Frontal cortex (tissue), 4 donors: ENCODE data around the gene WDR38. TPM values are rescaled to one million over a fixed set of nuclear protein-coding genes. Genes with fewer than 3 reads are reported as not detected.
"Not testable (repeated sequence)": the region's sequence is repeated elsewhere in the genome, so short reads cannot be mapped to it uniquely, and the experiment has no call there.

Experiments
- DNase-seq, 2 donors: peaks; one replicate each; pipeline ENCODE4 v3.0.0; 2012; ENCODE audit warnings: low spot score in 2 of 2
- FAIRE-seq: peaks from 2 replicates; lab custom pipeline; 2012; peaks lifted over from hg19 to GRCh38; lab: Jason Lieb, UNC
- total RNA-seq: library from RNA; depleted of rRNA; stranded (reverse); fragments of >200 nt; gene quantifications from one replicate; pipeline ENCODE4 v1.2.3, GENCODE V29; 2014
- donor health status: control.
- donor health status: control.
- donor health status: control.

The WDR38 gene
- total RNA-seq, 1 donor from 2014 or later, result not detected

GRCh38 chr9:124831642-124832364 lies 21.5 kb upstream of the WDR38 start:
- DNase-seq (no peak), FAIRE-seq (no peak)

- FAIRE-seq (no peak), DNase-seq (no peak)
Observed at GRCh38 chr9:124834591-124834990, 18.7 kb upstream of the WDR38 start.

- DNase-seq, result no peak
- no peak for FAIRE-seq
Observed at GRCh38 chr9:124835026-124835557, 18.2 kb upstream of the WDR38 start.

- FAIRE-seq, DNase-seq: not testable (repeated sequence)
Observed at GRCh38 chr9:124838132-124838531, 15.1 kb upstream of the WDR38 start.

- FAIRE-seq, DNase-seq: not testable (repeated sequence)
Observed at GRCh38 chr9:124838567-124839275, 14.5 kb upstream of the WDR38 start.

GRCh38 chr9:124839612-124840299 lies 13.5 kb upstream of the WDR38 start:
- DNase-seq, result no peak
- no peak for FAIRE-seq

GRCh38 chr9:124840300-124840833 lies 12.9 kb upstream of the WDR38 start:
- FAIRE-seq (no peak), DNase-seq (no peak)

- no peak for FAIRE-seq
- DNase-seq, result no peak
Observed at GRCh38 chr9:124841075-124841821, 12.0 kb upstream of the WDR38 start.

GRCh38 chr9:124843456-124844034 lies 9.7 kb upstream of the WDR38 start:
- FAIRE-seq, result no peak
- DNase-seq, result no peak

GRCh38 chr9:124844291-124844690 lies 9.0 kb upstream of the WDR38 start:
- DNase-seq (no peak), FAIRE-seq (no peak)

- not testable (repeated sequence) for FAIRE-seq, DNase-seq
Observed at GRCh38 chr9:124846467-124846866, 6.8 kb upstream of the WDR38 start.

GRCh38 chr9:124846969-124847368 lies 6.3 kb upstream of the WDR38 start:
- DNase-seq, result no peak
- FAIRE-seq, result no peak

GRCh38 chr9:124849801-124850200 lies 3.5 kb upstream of the WDR38 start:
- FAIRE-seq (no peak), DNase-seq (no peak)

- DNase-seq (no peak), FAIRE-seq (no peak)
Observed at GRCh38 chr9:124852121-124852828, 985 bp upstream of the WDR38 start.

- FAIRE-seq, result no peak
- no peak for DNase-seq
Observed at GRCh38 chr9:124853605-124854143, 414 bp downstream of the WDR38 start.

- no peak for DNase-seq
- FAIRE-seq, result no peak
Observed at GRCh38 chr9:124854161-124854560, 901 bp downstream of the WDR38 start.

- no peak for DNase-seq
- no peak for FAIRE-seq
Observed at GRCh38 chr9:124854822-124855221, 1.6 kb downstream of the WDR38 start.

- FAIRE-seq (no peak), DNase-seq (no peak)
Observed at GRCh38 chr9:124855566-124855943, 2.3 kb downstream of the WDR38 start.
